Uterus (tissue), 2 donors: Measurements from ENCODE around the gene ASPG.

Experiments used
- POLR2A ChIP-seq, 2 donors: fragments of 450-650 bp; IDR thresholded peaks; one replicate each; pipeline ENCODE4 v1.6.1; 2016; ENCODE audit warnings: antibody characterized with exemption in 2 of 2, mild to moderate bottlenecking in 1 of 2, moderate library complexity in 1 of 2
- TF ChIP-seq, protein P1 (sequence below), 4 experiments: fragments of 200-600 bp in 2 of 4; fragments of 450-650 bp in 2 of 4; sonication (generic) in 2 of 4; IDR thresholded peaks; one replicate each; pipeline ENCODE4 v1.5.1; 2016 to 2019; ENCODE audit warnings: antibody characterized with exemption in 4 of 4, mild to moderate bottlenecking in 2 of 4, moderate library complexity in 1 of 4

DNA sequence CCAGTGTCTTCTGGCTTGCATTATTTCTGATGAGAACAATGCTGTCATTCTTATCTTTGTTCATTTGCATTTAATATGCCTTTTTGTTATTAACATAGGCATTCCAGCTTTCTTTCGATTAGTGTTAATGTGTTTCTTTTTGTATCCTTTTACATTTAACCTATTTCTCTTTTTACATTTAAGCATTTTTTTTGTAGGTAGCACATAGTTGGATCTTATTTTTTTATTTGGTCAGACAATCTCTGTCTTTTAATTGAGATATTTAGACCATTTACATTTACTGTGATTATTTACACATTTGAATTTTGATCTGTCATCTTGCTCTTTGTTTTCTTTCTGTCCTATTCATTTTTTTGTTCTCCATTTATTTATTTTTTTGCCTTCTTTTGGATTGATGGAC lies 38.4 kb downstream of the ASPG start:
- TF ChIP-seq, protein P1, sequence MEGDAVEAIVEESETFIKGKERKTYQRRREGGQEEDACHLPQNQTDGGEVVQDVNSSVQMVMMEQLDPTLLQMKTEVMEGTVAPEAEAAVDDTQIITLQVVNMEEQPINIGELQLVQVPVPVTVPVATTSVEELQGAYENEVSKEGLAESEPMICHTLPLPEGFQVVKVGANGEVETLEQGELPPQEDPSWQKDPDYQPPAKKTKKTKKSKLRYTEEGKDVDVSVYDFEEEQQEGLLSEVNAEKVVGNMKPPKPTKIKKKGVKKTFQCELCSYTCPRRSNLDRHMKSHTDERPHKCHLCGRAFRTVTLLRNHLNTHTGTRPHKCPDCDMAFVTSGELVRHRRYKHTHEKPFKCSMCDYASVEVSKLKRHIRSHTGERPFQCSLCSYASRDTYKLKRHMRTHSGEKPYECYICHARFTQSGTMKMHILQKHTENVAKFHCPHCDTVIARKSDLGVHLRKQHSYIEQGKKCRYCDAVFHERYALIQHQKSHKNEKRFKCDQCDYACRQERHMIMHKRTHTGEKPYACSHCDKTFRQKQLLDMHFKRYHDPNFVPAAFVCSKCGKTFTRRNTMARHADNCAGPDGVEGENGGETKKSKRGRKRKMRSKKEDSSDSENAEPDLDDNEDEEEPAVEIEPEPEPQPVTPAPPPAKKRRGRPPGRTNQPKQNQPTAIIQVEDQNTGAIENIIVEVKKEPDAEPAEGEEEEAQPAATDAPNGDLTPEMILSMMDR (IDR thresholded peaks at IDR 0.05) = no peak
- TF ChIP-seq POLR2A (IDR thresholded peaks at IDR 0.05) = no peak
